AG09319 (cell line): ENCODE results near the gene COX6B1.

Experiments used
- DNase-seq: peaks from one replicate; pipeline ENCODE4 v3.0.0-alpha.2; 2010; ENCODE audit warnings: low read depth; ENCODE audit errors: extremely low read depth
- CTCF ChIP-seq: IDR thresholded peaks from 2 replicates; pipeline ENCODE4 v1.5.1; 2011; ENCODE audit warnings: low read depth, mild to moderate bottlenecking, inconsistent platforms, low read length, moderate library complexity

The COX6B1 gene

GRCh38 chr19:35657904-35658700, 10.0 kb downstream of the COX6B1 start:
- no peak for DNase-seq

GRCh38 chr19:35661995-35662340, 13.8 kb downstream of the COX6B1 start:
- DNase-seq, result no peak
- no peak for TF ChIP-seq CTCF

More at GRCh38 chr19:35657904-35658700, 10.0 kb downstream of the COX6B1 start:
- no peak for TF ChIP-seq CTCF

- DNase-seq, result no peak
- no peak for TF ChIP-seq CTCF
Observed at GRCh38 chr19:35663981-35664380, 15.9 kb downstream of the COX6B1 start.

GRCh38 chr19:35665157-35665556, 17.0 kb downstream of the COX6B1 start:
- DNase-seq, result no peak
- no peak for TF ChIP-seq CTCF

GRCh38 chr19:35665604-35666003, 17.5 kb downstream of the COX6B1 start:
- DNase-seq, result no peak
- no peak for TF ChIP-seq CTCF

GRCh38 chr19:35666251-35666913, 18.3 kb downstream of the COX6B1 start, which contains the start of gene UPK1A:
Gene UPK1A (plus strand): TSS chr19:35666517. CDS start chr19:35666813, 296 bp downstream.
- no peak for TF ChIP-seq CTCF
- DNase-seq, result no peak

GRCh38 chr19:35669566-35669965, 21.4 kb downstream of the COX6B1 start:
- no peak for DNase-seq
- TF ChIP-seq CTCF, result no peak
